GM23338 (cell line): ENCODE results near the gene RILP. TPM values are rescaled to one million over a fixed set of nuclear protein-coding genes. Genes with fewer than 3 reads are reported as not detected.

Experiments
- ATAC-seq: fragments of 200-7000 bp; cut with Tn5 transposase; 3 replicates; pipeline ENCODE4 v1.9.1; 2020
- DNase-seq: peaks from one replicate; pipeline ENCODE4 v3.0.0-alpha.2; 2015; ENCODE audit warnings: low spot score
- H2AFZ ChIP-seq: fragments of 200-600 bp; sonication (generic); 2 replicates; pipeline ENCODE4 v1.8.0; 2016; ENCODE audit warnings: antibody characterized with exemption, mild to moderate bottlenecking, moderate library complexity
- H3F3A ChIP-seq: fragments of 200-600 bp; sonication (generic); replicated peaks from 2 replicates; pipeline ENCODE4 v1.8.0; 2017; ENCODE audit warnings: antibody characterized with exemption, mixed run types, low read depth
- H3K27ac ChIP-seq: fragments of 200-600 bp; sonication (generic); 2 replicates; pipeline ENCODE4 v1.6.1; 2016; ENCODE audit warnings: low read depth
- H3K27me3 ChIP-seq: fragments of 200-600 bp; sonication (generic); 2 replicates; pipeline ENCODE4 v1.8.0; 2016; ENCODE audit warnings: mild to moderate bottlenecking, mixed run types, moderate library complexity; ENCODE audit not compliant: insufficient read depth
- H3K36me3 ChIP-seq: fragments of 200-600 bp; sonication (generic); 2 replicates; pipeline ENCODE4 v1.8.0; 2016; ENCODE audit warnings: mild to moderate bottlenecking; ENCODE audit not compliant: insufficient read depth
- H3K4me1 ChIP-seq: fragments of 200-600 bp; sonication (generic); 2 replicates; pipeline ENCODE4 v1.8.0; 2016; ENCODE audit warnings: mild to moderate bottlenecking, moderate library complexity; ENCODE audit not compliant: insufficient read depth
- H3K4me2 ChIP-seq: fragments of 200-600 bp; sonication (generic); 2 replicates; pipeline ENCODE4 v1.7.1; 2017; ENCODE audit warnings: mixed run types
- H3K4me3 ChIP-seq: fragments of 200-600 bp; sonication (generic); 2 replicates; pipeline ENCODE4 v1.6.1; 2016; ENCODE audit warnings: mixed run types
- H3K79me2 ChIP-seq: fragments of 200-600 bp; sonication (generic); replicated peaks from 2 replicates; pipeline ENCODE4 v1.8.0; 2017; ENCODE audit warnings: mild to moderate bottlenecking; ENCODE audit not compliant: insufficient read depth
- H3K9me2 ChIP-seq: fragments of 200-600 bp; sonication (generic); 2 replicates; pipeline ENCODE4 v1.8.0; 2017; ENCODE audit not compliant: insufficient read depth
- H4K20me1 ChIP-seq: fragments of 200-600 bp; sonication (generic); replicated peaks from 2 replicates; pipeline ENCODE4 v1.8.0; 2017; ENCODE audit warnings: mild to moderate bottlenecking; ENCODE audit not compliant: insufficient read depth
- H3K27ac Mint-ChIP-seq: 2 replicates; pipeline ENCODE4 v1.8.0; 2020; ENCODE audit warnings: inconsistent platforms, mild to moderate bottlenecking, moderate library complexity, mixed read lengths
- H3K27me3 Mint-ChIP-seq: 3 replicates; pipeline ENCODE4 v1.8.0; 2022; ENCODE audit warnings: low read depth, mild to moderate bottlenecking, moderate library complexity, mixed read lengths, inconsistent platforms; ENCODE audit not compliant: insufficient read depth, poor library complexity
- H3K36me3 Mint-ChIP-seq: 3 replicates; pipeline ENCODE4 v1.8.0; 2021; ENCODE audit warnings: low read depth, mild to moderate bottlenecking, inconsistent platforms, moderate library complexity, mixed read lengths
- H3K4me1 Mint-ChIP-seq: 3 replicates; pipeline ENCODE4 v1.8.0; 2020; ENCODE audit warnings: mild to moderate bottlenecking, inconsistent platforms, mixed read lengths
- H3K4me3 Mint-ChIP-seq: 3 replicates; pipeline ENCODE4 v1.8.0; 2021; ENCODE audit warnings: moderate library complexity, mild to moderate bottlenecking, inconsistent platforms, mixed read lengths
- H3K9me3 Mint-ChIP-seq: 3 replicates; pipeline ENCODE4 v1.8.0; 2020; ENCODE audit warnings: moderate library complexity, mild to moderate bottlenecking, inconsistent platforms, mixed read lengths
- CREB1 ChIP-seq: fragments of 250-450 bp; sonication (Bioruptor Pico); IDR thresholded peaks from 2 replicates; pipeline ENCODE4 v1.5.0; 2020; ENCODE audit warnings: low read depth, mild to moderate bottlenecking, moderate library complexity
- ETS1 ChIP-seq: IDR thresholded peaks from 2 replicates; pipeline ENCODE4 v1.6.1; 2016; ENCODE audit warnings: antibody characterized with exemption
- EZH2phosphoT487 ChIP-seq: fragments of 200-600 bp; sonication (generic); IDR thresholded peaks from one replicate; pipeline ENCODE4 v1.8.1; 2018; ENCODE audit warnings: antibody characterized with exemption; ENCODE audit not compliant: unreplicated experiment
- REST ChIP-seq: IDR thresholded peaks from one replicate; pipeline ENCODE4 v1.6.1; 2018; ENCODE audit warnings: antibody characterized with exemption; ENCODE audit not compliant: unreplicated experiment
- ZNF331 ChIP-seq: fragments of 250-450 bp; sonication (Bioruptor Pico); IDR thresholded peaks from 2 replicates; pipeline ENCODE4 v1.5.0; 2020; ENCODE audit warnings: low read depth, mild to moderate bottlenecking, moderate library complexity
- ZNF462 ChIP-seq: fragments of 250-450 bp; sonication (Bioruptor Pico); IDR thresholded peaks from 2 replicates; pipeline ENCODE4 v1.5.0; 2020; ENCODE audit warnings: mild to moderate bottlenecking, moderate library complexity
- polyA plus RNA-seq: library from polyadenylated mRNA; unstranded; fragments of >200 nt; fragmentation: Nextera tagmentation; extraction: Ambion mirVana; gene quantifications from 2 replicates; pipeline ENCODE4 v1.2.1, GENCODE V29; 2016
- total RNA-seq: library from RNA; depleted of rRNA; stranded (reverse); fragments of >200 nt; shearing (Covaris generic); gene quantifications from 2 replicates; pipeline ENCODE4 v1.2.3, GENCODE V29; 2014

Gene RILP
- total and polyA plus RNA-seq, 2 experiments from 2014 or later, result 9.2 to 10.8 TPM

GRCh38 chr17:1693339-1693738, 43.7 kb upstream of the RILP start:
- H3K27me3 ChIP-seq, result no peaks in the 10 kb centered on the region
- no peaks in the 10 kb centered on the region for H3K79me2 ChIP-seq
- H3K4me1 Mint-ChIP-seq, result no peaks in the 10 kb centered on the region; the same call in 2 of the 3 replicates

GRCh38 chr17:1690544-1691221, 41.0 kb upstream of the RILP start:
- Histone ChIP-seq H2AFZ (no peak overlapping the region), H4K20me1 (no peaks in the 10 kb centered on the region), H3K4me2 (no peak overlapping the region), H3K9me2 (no peaks in the 10 kb centered on the region; the same call in 1 of the 2 replicates), H3K4me1 (no peaks in the 10 kb centered on the region), H3K79me2 (no peaks in the 10 kb centered on the region), H3K36me3 (no peaks in the 10 kb centered on the region), H3F3A (no peaks in the 10 kb centered on the region), H3K27ac (no peak overlapping the region), H3K27me3 (no peaks in the 10 kb centered on the region), H3K4me3 (no peak overlapping the region)
- ATAC-seq (no peak), DNase-seq (no peak)
- peaks cover 17% of the 10 kb centered on the region for H3K36me3 Mint-ChIP-seq
- no peak overlapping the region for H3K4me3 Mint-ChIP-seq
- peaks cover 13% of the 10 kb centered on the region for H3K27me3 Mint-ChIP-seq
- peaks cover 34% of the 10 kb centered on the region for H3K9me3 Mint-ChIP-seq
- H3K4me1 Mint-ChIP-seq, result no peaks in the 10 kb centered on the region; the same call in 2 of the 3 replicates
- no peak overlapping the region for H3K27ac Mint-ChIP-seq
- no peak for TF ChIP-seq ZNF462 (CRISPR knock-in tag)

More at GRCh38 chr17:1693339-1693738, 43.7 kb upstream of the RILP start:
- H3K27ac ChIP-seq, result no peak overlapping the region
- no peaks in the 10 kb centered on the region for H3K36me3 ChIP-seq
- H3K9me2 ChIP-seq, result no peaks in the 10 kb centered on the region; the same call in 1 of the 2 replicates
- no peak overlapping the region for H3K4me3 ChIP-seq
- Mint-ChIP-seq H3K27me3 (peaks cover 13% of the 10 kb centered on the region), H3K4me3 (no peak overlapping the region), H3K9me3 (peaks cover 31% of the 10 kb centered on the region), H3K36me3 (peaks cover 17% of the 10 kb centered on the region), H3K27ac (no peak overlapping the region)
- no peaks in the 10 kb centered on the region for H3K4me1 ChIP-seq
- no peak overlapping the region for H2AFZ ChIP-seq
- no peaks in the 10 kb centered on the region for H4K20me1 ChIP-seq
- DNase-seq (no peak), ATAC-seq (no peak)
- no peaks in the 10 kb centered on the region for H3F3A ChIP-seq
- no peak for TF ChIP-seq EZH2phosphoT487
- TF ChIP-seq REST, result no peak
- TF ChIP-seq CREB1, result no peak
- TF ChIP-seq ETS1, result no peak
- TF ChIP-seq ZNF331, result no peak
- H3K4me2 ChIP-seq, result no peak overlapping the region
